Stimulated activated CD8-positive, alpha-beta memory T cell treated with anti-CD3 and anti-CD28 coated beads, Interleukin-15, amount 100 ng/mL, for 48 hours (primary cell): ENCODE measurements around the gene BCAN.
"Not testable (repeated sequence)": the region's sequence is repeated elsewhere in the genome, so short reads cannot be mapped to it uniquely, and the experiment has no call there.

Source experiments
- DNase-seq, 2 donors: peaks; one replicate each; pipeline ENCODE4 v3.0.0-alpha.2; 2020; ENCODE audit warnings: low read depth in 2 of 2

The BCAN gene

GRCh38 chr1:156641761-156642264 is at the start of gene BCAN:
Gene BCAN, plus strand, starts transcription at chr1:156642117. Its CDS starts 3,938 bp downstream, at chr1:156646055.
- DNase-seq = no peak

GRCh38 chr1:156592158-156592909 is 49.6 kb upstream of the BCAN start:
- no peak for DNase-seq

- no peak for DNase-seq
Observed at GRCh38 chr1:156592910-156593660, 48.8 kb upstream of the BCAN start.

GRCh38 chr1:156593661-156593989 is 48.3 kb upstream of the BCAN start:
- DNase-seq = no peak

- no peak for DNase-seq
Observed at GRCh38 chr1:156594190-156594589, 47.7 kb upstream of the BCAN start.

- DNase-seq = no peak
Observed at GRCh38 chr1:156595016-156595415, 46.9 kb upstream of the BCAN start.

GRCh38 chr1:156596426-156596825 is 45.5 kb upstream of the BCAN start:
- DNase-seq = no peak

GRCh38 chr1:156598125-156598524 is 43.8 kb upstream of the BCAN start:
- DNase-seq = no peak

GRCh38 chr1:156598731-156599432 is 43.0 kb upstream of the BCAN start:
- no peak for DNase-seq

GRCh38 chr1:156599811-156600210 is 42.1 kb upstream of the BCAN start:
- DNase-seq = no peak

GRCh38 chr1:156600733-156601121 is 41.2 kb upstream of the BCAN start:
- DNase-seq = no peak

GRCh38 chr1:156601122-156601830 is 40.6 kb upstream of the BCAN start, which contains the start of gene GPATCH4:
Gene GPATCH4, minus strand, starts transcription at chr1:156601479.
- peak; percentile 71 to 72 for DNase-seq

GRCh38 chr1:156601892-156602291 is 40.0 kb upstream of the BCAN start:
- DNase-seq = no peak

GRCh38 chr1:156602557-156602993 is 39.3 kb upstream of the BCAN start:
- no peak for DNase-seq

GRCh38 chr1:156607344-156607743 is 34.6 kb upstream of the BCAN start:
- DNase-seq = not testable (repeated sequence)

- DNase-seq = peak in 1 of 2 donors; percentile 32
Observed at GRCh38 chr1:156608036-156608674, 33.8 kb upstream of the BCAN start.

GRCh38 chr1:156608981-156609380 is 32.9 kb upstream of the BCAN start:
- no peak for DNase-seq

- not testable (repeated sequence) for DNase-seq
Observed at GRCh38 chr1:156610072-156610471, 31.8 kb upstream of the BCAN start.

GRCh38 chr1:156612666-156613065 is 29.3 kb upstream of the BCAN start:
- DNase-seq = no peak

- DNase-seq = no peak
Observed at GRCh38 chr1:156615946-156616345, 26.0 kb upstream of the BCAN start.

- DNase-seq = no peak
Observed at GRCh38 chr1:156616463-156616862, 25.5 kb upstream of the BCAN start.
